Endothelial cell of umbilical vein (primary cell): ENCODE results near the gene KIF26A.

Experiments used
- EZH2 ChIP-seq: IDR thresholded peaks from 2 replicates; pipeline ENCODE4 v1.6.1; 2012; ENCODE audit warnings: borderline replicate concordance, low read depth, mild to moderate bottlenecking, moderate library complexity, low read length, inconsistent platforms; ENCODE audit not compliant: severe bottlenecking
- FOS ChIP-seq: IDR thresholded peaks from 2 replicates; pipeline ENCODE4 v1.6.1; 2011; ENCODE audit warnings: mild to moderate bottlenecking, low read length, moderate library complexity, borderline replicate concordance; ENCODE audit not compliant: insufficient read depth
- TF ChIP-seq, protein P1 (sequence below), 2 donors: IDR thresholded peaks; 1 replicate in 1 of 2; 2 replicates in 1 of 2; pipeline ENCODE4 v1.5.1; 2011; ENCODE audit warnings: low read length in 2 of 2, mild to moderate bottlenecking in 2 of 2, moderate library complexity in 2 of 2, control low read depth in 1 of 2, inconsistent platforms in 1 of 2, low read depth in 1 of 2; ENCODE audit not compliant: insufficient read depth in 1 of 2; ENCODE audit errors: extremely low read depth in 1 of 2
- TF ChIP-seq, protein P2 (sequence below): IDR thresholded peaks from 2 replicates; pipeline ENCODE4 v1.6.1; 2011; ENCODE audit not compliant: insufficient read depth, insufficient read length

DNA sequence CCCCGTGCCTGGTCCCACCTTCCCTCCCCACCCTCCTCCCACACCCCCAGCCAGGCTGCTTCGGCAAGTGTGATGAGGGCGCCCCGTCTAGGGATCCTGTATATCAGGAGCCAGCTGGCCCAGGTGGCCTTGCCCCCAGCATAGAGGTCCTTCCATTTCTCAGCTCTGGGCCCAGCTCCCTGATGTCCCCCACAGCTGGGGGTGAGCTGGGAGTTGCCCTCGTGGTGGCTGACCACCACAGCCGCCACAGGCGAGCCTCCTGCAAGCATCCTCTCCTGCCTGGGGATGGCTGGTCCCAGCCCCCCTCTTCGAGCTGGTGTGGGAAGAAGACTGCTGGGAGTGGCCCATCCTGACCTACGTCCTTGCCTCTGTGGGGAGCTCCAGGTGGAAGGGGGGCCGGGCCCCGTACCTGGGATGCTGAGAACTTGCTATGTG is 45.4 kb upstream of the KIF26A start:
- TF ChIP-seq EZH2 (no peak), FOS (no peak)
- TF ChIP-seq, protein P1, sequence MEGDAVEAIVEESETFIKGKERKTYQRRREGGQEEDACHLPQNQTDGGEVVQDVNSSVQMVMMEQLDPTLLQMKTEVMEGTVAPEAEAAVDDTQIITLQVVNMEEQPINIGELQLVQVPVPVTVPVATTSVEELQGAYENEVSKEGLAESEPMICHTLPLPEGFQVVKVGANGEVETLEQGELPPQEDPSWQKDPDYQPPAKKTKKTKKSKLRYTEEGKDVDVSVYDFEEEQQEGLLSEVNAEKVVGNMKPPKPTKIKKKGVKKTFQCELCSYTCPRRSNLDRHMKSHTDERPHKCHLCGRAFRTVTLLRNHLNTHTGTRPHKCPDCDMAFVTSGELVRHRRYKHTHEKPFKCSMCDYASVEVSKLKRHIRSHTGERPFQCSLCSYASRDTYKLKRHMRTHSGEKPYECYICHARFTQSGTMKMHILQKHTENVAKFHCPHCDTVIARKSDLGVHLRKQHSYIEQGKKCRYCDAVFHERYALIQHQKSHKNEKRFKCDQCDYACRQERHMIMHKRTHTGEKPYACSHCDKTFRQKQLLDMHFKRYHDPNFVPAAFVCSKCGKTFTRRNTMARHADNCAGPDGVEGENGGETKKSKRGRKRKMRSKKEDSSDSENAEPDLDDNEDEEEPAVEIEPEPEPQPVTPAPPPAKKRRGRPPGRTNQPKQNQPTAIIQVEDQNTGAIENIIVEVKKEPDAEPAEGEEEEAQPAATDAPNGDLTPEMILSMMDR (IDR thresholded peaks at IDR 0.05; ENCODE audit: extremely low read depth in 1 of 2, insufficient read depth in 1 of 2, low read depth in 1 of 2, low read length in 2 of 2): no peak
- TF ChIP-seq, protein P2, sequence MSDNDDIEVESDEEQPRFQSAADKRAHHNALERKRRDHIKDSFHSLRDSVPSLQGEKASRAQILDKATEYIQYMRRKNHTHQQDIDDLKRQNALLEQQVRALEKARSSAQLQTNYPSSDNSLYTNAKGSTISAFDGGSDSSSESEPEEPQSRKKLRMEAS: no peak
